ENCODE measurements around the gene KCTD15. TPM values are rescaled to one million over a fixed set of nuclear protein-coding genes. Genes with fewer than 3 reads are reported as not detected.

Gene KCTD15
- total RNA-seq, 1 donor from 2014 or later: 53.2 TPM

GRCh38 chr19:33812388-33813330, 16.0 kb downstream of the KCTD15 start:
- no peak for DNase-seq (ENCODE audit: extremely low spot score, unreplicated experiment)
- Mint-ChIP-seq H3K27me3 (no peaks in the 10 kb centered on the region), H3K4me1 (ENCODE audit: unreplicated experiment) (peaks cover 12% of the 10 kb centered on the region), H3K27ac (peak overlapping the region; percentile 13), H3K36me3 (peaks cover 24% of the 10 kb centered on the region), H3K4me3 (no peak overlapping the region), H3K9me3 (no peaks in the 10 kb centered on the region)
- TF ChIP-seq, protein P1, sequence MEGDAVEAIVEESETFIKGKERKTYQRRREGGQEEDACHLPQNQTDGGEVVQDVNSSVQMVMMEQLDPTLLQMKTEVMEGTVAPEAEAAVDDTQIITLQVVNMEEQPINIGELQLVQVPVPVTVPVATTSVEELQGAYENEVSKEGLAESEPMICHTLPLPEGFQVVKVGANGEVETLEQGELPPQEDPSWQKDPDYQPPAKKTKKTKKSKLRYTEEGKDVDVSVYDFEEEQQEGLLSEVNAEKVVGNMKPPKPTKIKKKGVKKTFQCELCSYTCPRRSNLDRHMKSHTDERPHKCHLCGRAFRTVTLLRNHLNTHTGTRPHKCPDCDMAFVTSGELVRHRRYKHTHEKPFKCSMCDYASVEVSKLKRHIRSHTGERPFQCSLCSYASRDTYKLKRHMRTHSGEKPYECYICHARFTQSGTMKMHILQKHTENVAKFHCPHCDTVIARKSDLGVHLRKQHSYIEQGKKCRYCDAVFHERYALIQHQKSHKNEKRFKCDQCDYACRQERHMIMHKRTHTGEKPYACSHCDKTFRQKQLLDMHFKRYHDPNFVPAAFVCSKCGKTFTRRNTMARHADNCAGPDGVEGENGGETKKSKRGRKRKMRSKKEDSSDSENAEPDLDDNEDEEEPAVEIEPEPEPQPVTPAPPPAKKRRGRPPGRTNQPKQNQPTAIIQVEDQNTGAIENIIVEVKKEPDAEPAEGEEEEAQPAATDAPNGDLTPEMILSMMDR (conservative IDR thresholded peaks at IDR 0.05): peak; percentile 25

DNA sequence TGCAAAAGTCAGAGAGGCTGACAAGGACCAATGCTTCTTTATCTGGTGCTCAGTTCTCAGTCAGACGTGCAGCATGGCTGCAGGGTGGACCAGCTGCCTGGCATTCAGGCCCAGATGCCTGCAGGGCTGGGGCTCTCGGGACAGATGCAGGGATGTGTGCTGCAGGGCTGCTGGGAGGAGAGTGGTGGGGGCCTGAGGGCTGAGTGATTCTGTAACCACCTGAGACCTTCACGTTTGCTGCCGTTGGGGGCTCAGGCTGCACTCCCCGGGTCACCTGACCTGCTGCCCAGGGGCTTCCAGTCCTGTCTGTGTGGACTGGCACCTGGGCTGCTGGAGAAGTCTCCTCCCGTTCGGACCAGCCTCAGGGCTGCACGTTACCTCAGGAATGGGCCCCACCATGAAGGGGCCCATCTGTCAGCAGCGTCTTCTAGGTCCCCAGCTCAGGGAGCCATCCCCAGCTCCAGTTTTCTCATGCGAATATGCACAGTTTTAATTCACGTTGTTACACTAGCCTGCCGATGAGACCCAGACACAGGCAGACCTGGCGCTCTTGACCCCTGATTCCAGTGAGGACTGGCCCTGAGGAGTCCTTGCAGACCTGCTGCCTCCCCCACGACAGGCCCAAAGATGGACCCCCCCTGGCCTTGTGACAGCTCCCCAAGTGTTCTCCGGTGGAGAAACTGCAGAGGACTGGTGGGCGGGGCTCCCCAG, 16.9 kb downstream of the KCTD15 start:
- no peak overlapping the region for H3K4me3 Mint-ChIP-seq
- H3K27ac Mint-ChIP-seq: no peak overlapping the region
- H3K9me3 Mint-ChIP-seq: no peaks in the 10 kb centered on the region
- TF ChIP-seq, protein P1 (conservative IDR thresholded peaks at IDR 0.05): no peak
- DNase-seq (ENCODE audit: extremely low spot score, unreplicated experiment): no peak
- peaks cover 13% of the 10 kb centered on the region for H3K4me1 Mint-ChIP-seq (ENCODE audit: unreplicated experiment)
- peaks cover 18% of the 10 kb centered on the region for H3K36me3 Mint-ChIP-seq
- H3K27me3 Mint-ChIP-seq: no peaks in the 10 kb centered on the region

DNA sequence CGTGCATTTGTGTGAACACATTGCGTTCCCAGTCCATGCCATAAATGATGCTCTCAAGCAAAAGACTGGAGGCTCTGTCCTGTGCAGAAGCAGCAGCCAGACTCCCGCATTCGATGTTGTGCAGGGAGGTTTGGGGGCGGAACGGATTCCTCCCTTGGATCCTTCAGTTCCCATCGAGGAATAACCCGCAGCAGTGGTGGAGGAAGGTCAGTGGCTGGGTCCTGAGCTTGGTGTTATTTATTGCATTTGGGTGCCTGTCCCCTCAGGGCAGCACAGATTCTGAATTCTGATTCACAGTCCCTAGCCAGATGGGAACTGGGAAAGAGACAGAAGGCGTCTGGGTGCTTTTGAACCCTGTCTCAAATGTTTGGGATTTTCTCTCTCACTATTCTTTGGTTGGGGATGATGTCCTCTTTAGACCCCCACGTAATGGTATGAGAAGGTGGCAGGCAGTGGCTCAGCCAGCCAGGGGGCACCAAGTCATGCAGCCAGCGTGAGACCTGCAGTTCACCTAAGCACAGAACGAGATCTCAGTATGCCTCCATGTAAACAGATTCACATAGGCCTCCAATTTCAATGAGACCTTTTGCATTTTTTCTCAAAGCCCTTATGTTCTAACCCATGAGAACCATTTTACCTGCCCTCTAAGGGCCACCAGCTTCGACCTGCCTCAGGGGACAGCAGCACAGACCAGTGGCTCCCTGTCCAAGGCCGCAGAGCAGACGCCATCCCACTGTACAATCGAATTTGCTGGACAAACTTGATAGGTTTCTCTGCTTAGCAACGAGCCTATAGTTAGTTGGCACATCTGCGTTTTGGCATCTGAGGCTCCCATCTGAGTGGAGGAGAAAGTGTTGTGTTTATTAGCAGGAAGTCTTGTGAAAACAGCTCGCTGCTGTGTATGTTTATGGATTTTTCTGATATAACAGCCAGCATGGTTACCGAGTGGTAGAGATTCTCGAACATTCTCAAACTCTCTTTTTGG, 17.8 kb downstream of the KCTD15 start:
- no peaks in the 10 kb centered on the region for H3K9me3 Mint-ChIP-seq
- peaks cover 18% of the 10 kb centered on the region for H3K36me3 Mint-ChIP-seq
- no peak overlapping the region for H3K4me3 Mint-ChIP-seq
- H3K27ac Mint-ChIP-seq: no peak overlapping the region
- peaks cover 19% of the 10 kb centered on the region for H3K4me1 Mint-ChIP-seq (ENCODE audit: unreplicated experiment)
- no peak for DNase-seq (ENCODE audit: extremely low spot score, unreplicated experiment)
- H3K27me3 Mint-ChIP-seq: peaks cover 3% of the 10 kb centered on the region
- TF ChIP-seq, protein P1 (conservative IDR thresholded peaks at IDR 0.05): no peak

GRCh38 chr19:33815380-33816340, 19.0 kb downstream of the KCTD15 start:
- peaks cover 4% of the 10 kb centered on the region for H3K27me3 Mint-ChIP-seq
- DNase-seq (ENCODE audit: extremely low spot score, unreplicated experiment): no peak
- no peaks in the 10 kb centered on the region for H3K9me3 Mint-ChIP-seq
- no peak overlapping the region for H3K27ac Mint-ChIP-seq
- TF ChIP-seq, protein P1 (conservative IDR thresholded peaks at IDR 0.05): no peak
- H3K36me3 Mint-ChIP-seq: peaks cover 18% of the 10 kb centered on the region
- no peak overlapping the region for H3K4me3 Mint-ChIP-seq
- peaks cover 21% of the 10 kb centered on the region for H3K4me1 Mint-ChIP-seq (ENCODE audit: unreplicated experiment)

Measured in type B pancreatic cell (in vitro differentiated cells).